Upper lobe of left lung (tissue), 4 donors: Measurements from ENCODE around the gene ADGRF5.

Experiments used
- CTCF ChIP-seq, 6 experiments: fragments of 450-650 bp in 4 of 6; fragments of 200-600 bp in 2 of 6; sonication (generic) in 2 of 6; IDR thresholded peaks; one replicate each; pipeline ENCODE4 v1.5.1; 2016 to 2019; ENCODE audit warnings: antibody characterized with exemption in 6 of 6
- POLR2A ChIP-seq, 4 donors: fragments of 450-650 bp; IDR thresholded peaks; one replicate each; pipeline ENCODE4 v1.5.1; 2016 to 2017; ENCODE audit warnings: antibody characterized with exemption in 4 of 4, mild to moderate bottlenecking in 2 of 4
- POLR2AphosphoS5 ChIP-seq, 2 donors: sonication (generic); formaldehyde crosslinking; IDR thresholded peaks; one replicate each; pipeline ENCODE4 v1.5.1; 2017; ENCODE audit warnings: antibody characterized with exemption in 2 of 2

GRCh38 chr6:46926481-46926880 is 4.7 kb upstream of the ADGRF5 start:
- no peak for TF ChIP-seq POLR2AphosphoS5 (IDR thresholded peaks at IDR 0.05)
- TF ChIP-seq POLR2A (IDR thresholded peaks at IDR 0.05): no peak
- no peak for TF ChIP-seq CTCF (IDR thresholded peaks at IDR 0.05)
